Measurements from ENCODE around the gene CAMK2D. TPM values are rescaled to one million over a fixed set of nuclear protein-coding genes. Genes with fewer than 3 reads are reported as not detected.

The CAMK2D gene
- total RNA-seq, 2 donors from 2014 or later, result 43.0 to 59.6 TPM

- Mint-ChIP-seq H3K9me3 (no peaks in the 10 kb centered on the region), H3K27me3 (no peaks in the 10 kb centered on the region), H3K36me3 (no peaks in the 10 kb centered on the region), H3K4me3 (no peak overlapping the region), H3K4me1 (ENCODE audit: low read depth in 2 of 2) (peaks cover 12 to 18% of the 10 kb centered on the region in 2 donors), H3K27ac (no peak overlapping the region)
- no peak for DNase-seq (ENCODE audit: low spot score)
- no peak for ATAC-seq
These were observed 178.8 kb downstream of the CAMK2D start for GRCh38 chr4:113582737-113583136.

- H3K27ac Mint-ChIP-seq, result no peak overlapping the region
- no peak for DNase-seq (ENCODE audit: low spot score)
- H3K27me3 Mint-ChIP-seq, result no peaks in the 10 kb centered on the region
- no peaks in the 10 kb centered on the region for H3K9me3 Mint-ChIP-seq
- H3K4me3 Mint-ChIP-seq, result no peak overlapping the region
- H3K36me3 Mint-ChIP-seq, result no peaks in the 10 kb centered on the region
- no peak for ATAC-seq
- peaks cover 26 to 34% of the 10 kb centered on the region in 2 donors for H3K4me1 Mint-ChIP-seq (ENCODE audit: low read depth in 2 of 2)
These were observed 182.2 kb downstream of the CAMK2D start for GRCh38 chr4:113579360-113579759.

GRCh38 chr4:113576947-113577678 is 184.4 kb downstream of the CAMK2D start:
- H3K4me3 Mint-ChIP-seq, result peak overlapping the region; percentile 47
- ATAC-seq (no peak), DNase-seq (ENCODE audit: low spot score) (no peak)
- H3K36me3 Mint-ChIP-seq, result peaks cover 5% of the 10 kb centered on the region
- peak overlapping the region in 1 of 2 donors; percentile 1 for H3K27ac Mint-ChIP-seq
- H3K27me3 Mint-ChIP-seq, result no peaks in the 10 kb centered on the region
- peaks cover 3% of the 10 kb centered on the region for H3K9me3 Mint-ChIP-seq
- H3K4me1 Mint-ChIP-seq (ENCODE audit: low read depth in 2 of 2), result peaks cover 38 to 41% of the 10 kb centered on the region in 2 donors

GRCh38 chr4:113575401-113575800 is 186.1 kb downstream of the CAMK2D start:
- Mint-ChIP-seq H3K36me3 (peaks cover 5% of the 10 kb centered on the region), H3K27ac (no peak overlapping the region), H3K27me3 (no peaks in the 10 kb centered on the region), H3K4me3 (no peak overlapping the region), H3K9me3 (peaks cover 3% of the 10 kb centered on the region), H3K4me1 (ENCODE audit: low read depth in 2 of 2) (peaks cover 38 to 41% of the 10 kb centered on the region in 2 donors)
- ATAC-seq (no peak), DNase-seq (ENCODE audit: low spot score) (no peak)

GRCh38 chr4:113574636-113575103 is 186.9 kb downstream of the CAMK2D start:
- Mint-ChIP-seq H3K36me3 (peaks cover 5% of the 10 kb centered on the region), H3K4me3 (no peak overlapping the region), H3K27me3 (no peaks in the 10 kb centered on the region), H3K9me3 (peaks cover 3% of the 10 kb centered on the region), H3K27ac (no peak overlapping the region), H3K4me1 (ENCODE audit: low read depth in 2 of 2) (peaks cover 32 to 38% of the 10 kb centered on the region in 2 donors)
- ATAC-seq (no peak), DNase-seq (ENCODE audit: low spot score) (no peak)

- Mint-ChIP-seq H3K9me3 (peaks cover 3% of the 10 kb centered on the region), H3K4me1 (ENCODE audit: low read depth in 2 of 2) (peaks cover 23 to 34% of the 10 kb centered on the region in 2 donors), H3K27me3 (no peaks in the 10 kb centered on the region), H3K4me3 (no peak overlapping the region), H3K27ac (no peak overlapping the region), H3K36me3 (peaks cover 5% of the 10 kb centered on the region)
- no peak for ATAC-seq
- no peak for DNase-seq (ENCODE audit: low spot score)
These were observed 188.9 kb downstream of the CAMK2D start for GRCh38 chr4:113572620-113573019.

- peak overlapping the region; percentile 0 for H3K4me3 Mint-ChIP-seq
- H3K4me1 Mint-ChIP-seq (ENCODE audit: low read depth in 2 of 2), result peaks cover 32 to 33% of the 10 kb centered on the region in 2 donors
- ATAC-seq (no peak), DNase-seq (ENCODE audit: low spot score) (no peak)
- peak overlapping the region in 1 of 2 donors; percentile 11 for H3K27ac Mint-ChIP-seq
- no peaks in the 10 kb centered on the region for H3K9me3 Mint-ChIP-seq
- peaks cover 4% of the 10 kb centered on the region for H3K36me3 Mint-ChIP-seq
- peaks cover 7 to 9% of the 10 kb centered on the region in 2 donors for H3K27me3 Mint-ChIP-seq
These were observed 195.3 kb downstream of the CAMK2D start for GRCh38 chr4:113566015-113566795.

GRCh38 chr4:113565702-113566012 is 195.9 kb downstream of the CAMK2D start:
- no peak for ATAC-seq
- Mint-ChIP-seq H3K36me3 (peaks cover 4% of the 10 kb centered on the region), H3K27me3 (peaks cover 7 to 9% of the 10 kb centered on the region in 2 donors), H3K27ac (no peak overlapping the region), H3K4me3 (peak overlapping the region; percentile 68), H3K4me1 (ENCODE audit: low read depth in 2 of 2) (peaks cover 33 to 34% of the 10 kb centered on the region in 2 donors), H3K9me3 (no peaks in the 10 kb centered on the region)
- no peak for DNase-seq (ENCODE audit: low spot score)

- ATAC-seq, result no peak
- peak overlapping the region; percentile 68 for H3K4me3 Mint-ChIP-seq
- peaks cover 7 to 9% of the 10 kb centered on the region in 2 donors for H3K27me3 Mint-ChIP-seq
- peaks cover 33 to 35% of the 10 kb centered on the region in 2 donors for H3K4me1 Mint-ChIP-seq (ENCODE audit: low read depth in 2 of 2)
- H3K36me3 Mint-ChIP-seq, result peaks cover 4% of the 10 kb centered on the region
- H3K9me3 Mint-ChIP-seq, result no peaks in the 10 kb centered on the region
- H3K27ac Mint-ChIP-seq, result peak overlapping the region; percentile 18 to 40
- DNase-seq (ENCODE audit: low spot score), result no peak
These were observed 197.0 kb downstream of the CAMK2D start for GRCh38 chr4:113564493-113564892.

- H3K4me1 Mint-ChIP-seq (ENCODE audit: low read depth in 2 of 2), result peaks cover 33 to 35% of the 10 kb centered on the region in 2 donors
- peak overlapping the region; percentile 68 for H3K4me3 Mint-ChIP-seq
- H3K27me3 Mint-ChIP-seq, result peaks cover 7 to 9% of the 10 kb centered on the region in 2 donors
- ATAC-seq (no peak), DNase-seq (ENCODE audit: low spot score) (no peak)
- H3K27ac Mint-ChIP-seq, result peak overlapping the region; percentile 18 to 40
- no peaks in the 10 kb centered on the region for H3K9me3 Mint-ChIP-seq
- H3K36me3 Mint-ChIP-seq, result peaks cover 4% of the 10 kb centered on the region
These were observed 197.7 kb downstream of the CAMK2D start for GRCh38 chr4:113563691-113564378.

GRCh38 chr4:113561758-113562157 is 199.8 kb downstream of the CAMK2D start:
- DNase-seq (ENCODE audit: low spot score), result no peak
- Mint-ChIP-seq H3K36me3 (peaks cover 2% of the 10 kb centered on the region), H3K9me3 (no peaks in the 10 kb centered on the region), H3K4me1 (ENCODE audit: low read depth in 2 of 2) (peaks cover 31 to 35% of the 10 kb centered on the region in 2 donors), H3K4me3 (no peak overlapping the region), H3K27ac (no peak overlapping the region), H3K27me3 (peaks cover 4 to 7% of the 10 kb centered on the region in 2 donors)
- ATAC-seq, result no peak

- ATAC-seq (no peak), DNase-seq (ENCODE audit: low spot score) (no peak)
- H3K27me3 Mint-ChIP-seq, result peaks cover 0 to under 1% of the 10 kb centered on the region in 2 donors
- no peak overlapping the region for H3K4me3 Mint-ChIP-seq
- no peaks in the 10 kb centered on the region for H3K9me3 Mint-ChIP-seq
- H3K27ac Mint-ChIP-seq, result no peak overlapping the region
- H3K4me1 Mint-ChIP-seq (ENCODE audit: low read depth in 2 of 2), result peaks cover 24 to 32% of the 10 kb centered on the region in 2 donors
- H3K36me3 Mint-ChIP-seq, result no peaks in the 10 kb centered on the region
These were observed 200.4 kb downstream of the CAMK2D start for GRCh38 chr4:113561092-113561491.

- ATAC-seq (no peak), DNase-seq (ENCODE audit: low spot score) (no peak)
- H3K27ac Mint-ChIP-seq, result no peak overlapping the region
- no peak overlapping the region for H3K4me3 Mint-ChIP-seq
- no peaks in the 10 kb centered on the region for H3K27me3 Mint-ChIP-seq
- no peaks in the 10 kb centered on the region for H3K36me3 Mint-ChIP-seq
- peaks cover 21 to 33% of the 10 kb centered on the region in 2 donors for H3K4me1 Mint-ChIP-seq (ENCODE audit: low read depth in 2 of 2)
- no peaks in the 10 kb centered on the region for H3K9me3 Mint-ChIP-seq
These were observed 201.0 kb downstream of the CAMK2D start for GRCh38 chr4:113560579-113560978.

All from natural killer cell treated with Interleukin-12 subunit alpha and Interleukin-12 subunit beta and Interleukin-15 and Interleukin-18, amount 100 ng/mL, for 72 hours (primary cell).